Stimulated activated CD4-positive, alpha-beta T cell treated with anti-CD3 and anti-CD28 coated beads, Interleukin-2, amount 100 ng/mL, for 24 hours (primary cell): Measurements from ENCODE around the gene USP10.
A peak's percentile ranks its signal among the peaks of the same experiment; 100 is the strongest.

Experiments
- DNase-seq, 2 donors: peaks; one replicate each; pipeline ENCODE4 v3.0.0-alpha.2; 2020

USP10 gene

DNA sequence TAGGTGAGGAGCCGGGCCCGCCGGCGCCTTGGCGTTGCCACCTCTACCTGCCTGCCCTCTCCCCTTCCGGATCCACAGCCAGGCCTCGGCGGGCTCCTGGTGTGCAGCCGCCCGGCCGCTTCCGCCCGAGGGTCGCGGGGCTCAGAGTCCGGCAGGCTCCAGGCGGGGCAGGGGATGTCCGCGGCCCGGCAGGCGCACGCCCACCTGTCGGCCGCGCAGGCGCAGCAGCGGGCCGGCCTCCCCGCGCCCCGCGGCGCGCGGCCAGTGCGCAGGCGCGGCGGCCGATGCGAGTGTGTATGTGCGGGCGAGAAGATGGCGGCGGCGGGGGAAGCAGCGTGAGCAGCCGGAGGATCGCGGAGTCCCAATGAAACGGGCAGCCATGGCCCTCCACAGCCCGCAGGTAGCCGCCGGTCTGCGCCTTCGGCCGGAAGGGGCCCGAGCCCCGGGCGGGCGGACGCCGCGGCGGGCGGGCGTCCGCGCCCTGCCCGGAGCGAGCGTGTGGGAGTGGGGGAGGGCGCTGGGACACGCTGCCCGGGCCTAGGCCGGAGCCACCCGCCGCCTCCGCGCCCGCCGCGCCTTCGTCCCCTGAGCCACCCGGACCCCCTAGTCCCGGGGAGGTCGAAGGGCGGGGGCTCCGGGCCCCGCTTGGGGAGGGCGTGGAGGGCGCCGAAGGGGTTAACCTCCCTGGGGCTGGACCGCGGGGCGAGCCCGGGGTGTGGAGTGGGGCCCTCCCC lies at the start of gene USP10:
Gene USP10 (plus strand): TSS at position 289 of the 734 bp plus-strand sequence. CDS start 91 bp downstream, at position 380.
- DNase-seq: peak; percentile 84 to 85

DNA sequence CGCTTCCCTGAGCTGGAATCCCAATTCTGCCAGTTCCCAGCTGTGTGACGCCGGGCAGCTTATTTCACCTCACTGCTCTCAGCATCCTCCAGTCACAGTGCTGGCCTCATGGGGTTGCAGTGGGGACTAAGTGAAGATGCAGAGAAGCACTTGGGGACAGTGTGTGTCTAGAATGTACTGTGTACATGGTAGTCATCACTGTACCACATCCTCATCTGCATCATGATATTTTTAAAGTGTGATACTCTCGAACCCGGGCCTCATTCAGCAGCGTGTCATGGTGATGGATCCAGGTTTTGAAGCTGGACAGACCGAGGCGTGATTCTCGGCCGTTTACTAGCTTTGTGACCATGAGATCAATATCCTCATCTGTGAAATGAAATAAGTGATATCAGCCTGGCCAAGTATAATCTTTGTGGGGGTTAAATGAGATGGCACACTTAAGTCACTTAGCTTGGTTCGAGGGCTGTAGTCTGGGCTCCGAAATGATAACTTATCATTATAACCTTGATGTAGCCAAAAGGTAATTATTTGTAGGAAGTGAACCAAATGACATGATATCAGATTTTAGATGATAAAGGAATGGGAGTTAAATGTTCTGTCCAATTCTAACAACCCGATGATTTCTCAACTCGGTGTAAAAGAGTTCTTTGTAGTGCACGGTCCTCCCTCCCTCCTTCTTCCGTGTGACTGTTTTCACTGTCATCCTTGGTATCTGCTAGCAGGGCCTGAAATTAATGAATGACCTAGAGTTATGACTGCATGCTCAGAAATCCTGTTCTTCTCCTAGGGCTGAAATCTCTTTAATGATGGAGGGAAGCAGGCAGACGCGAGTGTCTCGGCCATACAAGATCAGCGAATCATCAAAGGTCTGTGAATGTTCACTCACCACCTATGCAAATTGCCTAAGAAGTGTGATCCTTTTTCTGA lies 49.5 kb upstream of the USP10 start:
- DNase-seq: no peak

DNA sequence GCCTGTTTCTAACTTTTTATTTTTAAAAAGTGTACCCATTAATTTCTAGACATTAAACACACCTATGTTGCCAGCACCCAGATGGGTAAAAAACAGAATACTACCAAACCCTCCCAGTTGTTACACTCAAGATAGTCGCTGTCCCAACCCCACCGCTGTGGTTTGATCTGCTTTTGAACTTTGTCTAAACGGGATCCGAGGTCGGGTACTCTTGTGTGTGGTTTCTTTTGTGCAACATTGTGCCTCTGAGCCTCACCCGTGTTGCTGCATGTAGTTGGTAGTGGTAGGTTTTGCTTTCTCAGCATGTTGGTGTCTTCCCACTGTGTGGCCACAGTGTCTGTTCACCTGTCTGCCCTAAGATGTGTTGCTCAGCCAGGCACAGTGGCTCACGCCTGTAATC lies 47.2 kb upstream of the USP10 start:
- no peak for DNase-seq

DNA sequence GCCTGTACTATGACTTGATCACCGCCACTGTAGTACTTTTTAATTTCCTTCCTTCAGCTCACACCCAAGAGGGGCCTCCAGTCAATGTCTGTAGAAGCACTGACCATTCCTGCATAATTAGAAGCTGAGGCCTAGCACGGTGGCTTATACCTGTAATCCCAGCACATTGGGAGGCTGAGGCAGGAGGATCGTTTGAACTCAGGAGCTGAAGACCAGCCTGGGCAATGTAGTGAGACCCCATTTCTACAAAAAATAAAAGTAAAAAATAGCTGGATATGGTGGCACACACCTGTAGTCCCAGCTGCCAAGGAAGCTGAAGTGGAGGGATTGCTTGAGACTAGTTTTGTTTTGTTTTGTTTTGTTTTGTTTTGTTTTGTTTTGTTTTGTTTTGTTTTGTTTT lies 45.6 kb upstream of the USP10 start:
- no peak for DNase-seq

- no peak for DNase-seq
Measured at GRCh38 chr16:84654998-84655397, 44.8 kb upstream of the USP10 start.

DNA sequence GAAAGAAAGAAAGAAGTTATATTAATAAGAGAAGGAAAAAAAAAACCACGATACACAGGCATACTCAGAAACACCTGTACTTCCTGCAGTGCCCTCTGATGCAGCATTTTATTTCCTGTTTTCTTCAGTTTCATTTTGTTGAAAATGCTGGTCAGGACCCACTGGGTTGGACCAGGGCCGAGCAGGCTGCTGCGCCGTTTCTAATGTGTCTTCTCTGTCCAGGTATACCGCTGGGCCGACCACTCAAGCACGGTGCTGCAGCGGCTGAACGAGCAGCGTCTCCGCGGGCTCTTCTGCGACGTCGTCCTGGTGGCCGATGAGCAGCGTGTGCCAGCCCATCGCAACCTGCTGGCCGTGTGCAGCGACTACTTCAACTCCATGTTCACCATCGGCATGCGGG lies 43.2 kb upstream of the USP10 start:
- DNase-seq: no peak

DNA sequence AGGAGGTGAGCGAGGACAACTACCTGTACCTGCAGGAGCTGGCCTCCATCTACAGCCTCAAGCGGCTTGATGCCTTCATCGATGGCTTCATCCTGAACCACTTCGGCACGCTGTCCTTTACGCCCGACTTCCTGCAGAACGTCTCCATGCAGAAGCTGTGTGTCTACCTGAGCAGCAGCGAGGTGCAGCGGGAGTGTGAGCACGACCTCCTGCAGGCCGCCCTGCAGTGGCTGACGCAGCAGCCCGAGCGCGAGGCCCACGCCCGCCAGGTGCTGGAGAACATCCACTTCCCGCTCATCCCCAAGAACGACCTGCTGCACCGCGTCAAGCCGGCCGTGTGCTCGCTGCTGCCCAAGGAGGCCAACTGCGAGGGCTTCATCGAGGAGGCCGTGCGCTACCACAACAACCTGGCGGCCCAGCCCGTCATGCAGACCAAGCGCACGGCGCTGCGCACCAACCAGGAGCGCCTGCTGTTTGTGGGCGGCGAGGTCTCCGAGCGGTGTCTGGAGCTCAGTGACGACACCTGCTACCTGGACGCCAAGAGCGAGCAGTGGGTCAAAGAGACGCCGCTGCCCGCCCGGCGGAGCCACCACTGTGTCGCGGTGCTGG lies 42.5 kb upstream of the USP10 start:
- no peak for DNase-seq

DNA sequence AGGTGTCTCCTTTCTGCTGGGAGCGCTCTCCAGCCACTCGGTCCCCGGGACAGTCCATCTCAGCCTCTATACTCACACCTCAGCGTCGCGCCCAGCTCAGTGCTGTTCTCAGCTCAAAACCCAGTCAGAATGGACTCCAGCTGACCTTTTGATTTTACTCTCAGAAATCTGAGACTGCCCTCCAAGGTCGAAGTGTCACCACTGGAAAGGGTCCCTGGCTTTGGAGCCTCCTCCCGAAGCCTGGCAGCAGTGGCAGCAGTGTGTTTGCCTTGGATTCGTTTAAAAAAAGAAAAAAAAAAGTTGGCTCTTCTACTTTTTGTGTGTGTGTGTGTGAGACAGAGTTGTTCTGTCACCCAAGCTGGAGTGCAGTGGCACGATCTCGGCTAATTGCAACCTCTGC lies 41.1 kb upstream of the USP10 start:
- DNase-seq: no peak

GRCh38 chr16:84659656-84660300 lies 40.0 kb upstream of the USP10 start:
- no peak for DNase-seq

- DNase-seq: no peak
Measured at GRCh38 chr16:84660973-84661372, 38.8 kb upstream of the USP10 start.

GRCh38 chr16:84661418-84662060 lies 38.3 kb upstream of the USP10 start:
- DNase-seq: no peak

DNA sequence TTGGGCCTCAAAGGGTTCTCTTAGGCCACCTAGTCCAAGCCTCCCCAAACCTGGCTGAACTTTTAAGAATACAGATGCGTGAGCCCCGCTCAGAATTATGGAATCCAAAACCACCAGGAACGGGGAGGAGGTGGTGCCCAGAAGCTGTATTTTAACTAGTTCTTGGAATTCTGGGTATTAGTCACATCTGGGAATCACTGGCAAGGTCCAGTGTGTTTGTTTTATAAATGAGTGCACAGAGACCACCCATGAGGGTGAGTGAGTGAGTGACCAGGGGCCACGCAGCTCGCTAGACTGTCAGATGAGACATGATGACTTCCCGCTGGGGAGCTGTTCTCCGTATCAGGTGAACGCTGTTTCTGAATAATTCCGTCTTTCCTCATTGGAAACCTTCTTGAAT lies 37.3 kb upstream of the USP10 start:
- no peak for DNase-seq

DNA sequence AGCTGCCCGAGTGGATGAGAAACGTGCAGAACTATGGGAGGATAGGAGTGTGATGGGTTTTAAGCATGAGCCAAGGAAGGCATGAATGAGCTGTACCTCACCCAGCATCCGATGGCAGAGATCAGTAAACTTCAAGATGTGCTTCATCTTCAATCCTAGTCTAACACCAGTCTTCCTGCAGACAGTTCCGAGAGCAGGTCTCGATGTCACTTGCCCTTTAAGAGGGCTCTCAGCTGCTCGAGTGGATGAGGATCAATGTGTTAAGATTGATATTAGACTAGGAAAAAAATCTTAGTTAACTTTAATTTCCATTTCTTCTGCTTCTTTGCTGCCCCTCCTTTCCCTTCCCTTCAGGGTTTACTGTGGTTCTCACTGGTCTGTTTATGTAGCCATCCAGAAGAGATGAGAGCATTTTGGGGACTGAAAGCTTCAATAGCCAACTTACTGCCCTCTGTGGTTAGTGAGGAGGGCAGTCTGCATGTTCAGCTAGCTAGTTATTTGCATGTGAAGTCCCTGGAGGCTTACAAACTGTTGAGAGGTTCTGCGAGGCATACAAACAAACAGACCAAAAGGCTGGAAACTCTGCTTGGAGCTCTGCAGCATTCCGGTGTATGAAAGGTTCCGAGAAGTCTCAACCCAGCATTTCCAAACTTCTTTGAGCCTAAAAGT lies 36.2 kb upstream of the USP10 start:
- DNase-seq: no peak

- DNase-seq: no peak
Measured at GRCh38 chr16:84665359-84665758, 34.4 kb upstream of the USP10 start.

DNA sequence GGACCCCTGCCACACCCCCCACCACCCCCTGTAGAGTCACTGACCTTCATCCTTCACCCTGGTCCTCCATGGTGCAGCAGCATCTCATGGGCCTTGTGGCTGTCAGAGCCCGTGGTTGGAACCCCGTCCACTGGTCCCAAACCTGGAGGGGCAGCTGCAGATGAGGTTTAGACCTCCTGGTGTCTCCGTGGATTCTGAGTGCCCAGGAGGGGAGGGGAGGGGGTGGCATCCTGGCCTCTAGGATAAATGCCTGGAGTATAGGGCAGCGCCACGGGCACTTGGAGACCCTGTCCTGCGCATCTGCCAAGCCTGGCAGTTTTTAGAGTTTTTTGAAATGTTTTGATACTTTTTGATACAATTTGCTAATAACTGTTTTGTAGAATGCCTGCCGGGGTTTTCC lies 34.0 kb upstream of the USP10 start:
- DNase-seq: no peak

DNA sequence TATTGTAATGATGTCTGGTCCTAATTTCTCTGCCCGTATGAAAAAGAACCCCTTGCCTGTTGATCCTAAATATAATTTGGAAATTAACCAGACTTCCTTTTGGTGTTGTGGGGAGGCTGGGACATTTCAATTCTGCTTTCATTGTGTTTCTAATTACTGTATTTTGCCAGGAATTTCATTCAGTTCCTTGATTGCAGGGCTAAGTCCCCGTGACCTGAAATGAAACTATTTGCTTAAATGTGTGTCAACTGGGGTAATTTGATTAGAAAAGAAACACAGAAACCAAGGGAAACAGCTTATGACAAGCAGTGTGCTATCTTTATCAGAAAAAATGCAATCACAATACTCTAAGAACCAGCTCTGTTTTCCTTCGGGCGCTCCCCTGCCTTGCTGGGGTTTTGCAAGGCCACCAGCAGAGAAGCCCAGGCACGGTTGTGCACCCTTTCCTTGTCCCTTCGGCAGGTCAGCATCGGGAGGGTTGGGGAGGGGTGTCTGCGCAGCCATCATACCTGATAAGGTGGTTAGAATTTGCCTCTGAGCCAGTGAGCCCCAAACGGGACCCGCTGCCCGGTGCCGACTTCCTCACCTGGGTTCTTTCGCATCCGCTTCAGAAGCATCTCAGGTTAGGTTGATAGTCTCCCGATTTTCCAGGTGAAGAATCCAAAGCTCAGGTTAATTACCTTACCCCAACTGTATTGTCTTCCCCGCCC lies 32.0 kb upstream of the USP10 start:
- no peak for DNase-seq

GRCh38 chr16:84670063-84670462 lies 29.7 kb upstream of the USP10 start:
- DNase-seq: no peak

GRCh38 chr16:84672276-84673202 lies 27.3 kb upstream of the USP10 start:
- DNase-seq: peak; percentile 89

GRCh38 chr16:84673203-84673535 lies 26.6 kb upstream of the USP10 start:
- DNase-seq: no peak

- no peak for DNase-seq
Measured at GRCh38 chr16:84673561-84673960, 26.2 kb upstream of the USP10 start.
